WERI-Rb-1 (cell line): ENCODE data around the gene VSX2.

Experiments used
- DNase-seq: peaks from one replicate; pipeline ENCODE4 v3.0.0-alpha.2; 2020
- H3K27ac ChIP-seq: fragments of 250-450 bp; sonication (Bioruptor Pico); 2 replicates; pipeline ENCODE4 v1.5.1; 2020; ENCODE audit warnings: mild to moderate bottlenecking, moderate library complexity
- H3K27me3 ChIP-seq: fragments of 250-450 bp; sonication (Bioruptor Pico); 2 replicates; pipeline ENCODE4 v1.5.1; 2021; ENCODE audit warnings: mild to moderate bottlenecking, low read depth, moderate library complexity; ENCODE audit not compliant: insufficient read depth, severe bottlenecking
- H3K36me3 ChIP-seq: fragments of 250-450 bp; sonication (Bioruptor Pico); 2 replicates; pipeline ENCODE4 v1.5.1; 2020; ENCODE audit warnings: mild to moderate bottlenecking, moderate library complexity
- H3K4me3 ChIP-seq: 2 replicates; pipeline ENCODE4 v1.5.1; 2011; ENCODE audit warnings: low read depth, mild to moderate bottlenecking, control low read depth, low read length
- H3K9me3 ChIP-seq: fragments of 250-450 bp; sonication (Bioruptor Pico); 2 replicates; pipeline ENCODE4 v1.5.1; 2021; ENCODE audit warnings: mild to moderate bottlenecking, moderate library complexity; ENCODE audit not compliant: severe bottlenecking
- CTCF ChIP-seq: IDR thresholded peaks from 2 replicates; pipeline ENCODE4 v1.5.1; 2011; ENCODE audit warnings: low read depth, mild to moderate bottlenecking, control low read depth, inconsistent platforms, low read length

Gene VSX2

GRCh38 chr14:74258764-74259035 lies 19.5 kb downstream of the VSX2 start:
- H3K27me3 ChIP-seq = no peaks in the 10 kb centered on the region
- H3K4me3 ChIP-seq = no peak overlapping the region
- H3K36me3 ChIP-seq = no peaks in the 10 kb centered on the region
- H3K27ac ChIP-seq = no peak overlapping the region
- TF ChIP-seq CTCF = no peak
- no peaks in the 10 kb centered on the region for H3K9me3 ChIP-seq
- DNase-seq = no peak

GRCh38 chr14:74259513-74259912 lies 20.3 kb downstream of the VSX2 start:
- H3K9me3 ChIP-seq = no peaks in the 10 kb centered on the region
- no peak for TF ChIP-seq CTCF

GRCh38 chr14:74260525-74261233 lies 21.4 kb downstream of the VSX2 start:
- Histone ChIP-seq H3K27me3 (no peaks in the 10 kb centered on the region), H3K4me3 (no peak overlapping the region), H3K27ac (peak overlapping the region; percentile 71), H3K36me3 (no peaks in the 10 kb centered on the region), H3K9me3 (no peaks in the 10 kb centered on the region)
- no peak for DNase-seq
- no peak for TF ChIP-seq CTCF

More at GRCh38 chr14:74259513-74259912, 20.3 kb downstream of the VSX2 start:
- H3K27me3 ChIP-seq = no peaks in the 10 kb centered on the region
- no peaks in the 10 kb centered on the region for H3K36me3 ChIP-seq
- DNase-seq = no peak
- H3K4me3 ChIP-seq = no peak overlapping the region
- no peak overlapping the region for H3K27ac ChIP-seq

- Histone ChIP-seq H3K27ac (peak overlapping the region; percentile 71), H3K36me3 (no peaks in the 10 kb centered on the region), H3K4me3 (no peak overlapping the region), H3K9me3 (no peaks in the 10 kb centered on the region), H3K27me3 (no peaks in the 10 kb centered on the region)
- TF ChIP-seq CTCF = no peak
- DNase-seq = peak; percentile 81
These were observed 22.0 kb downstream of the VSX2 start for GRCh38 chr14:74261288-74261687.

GRCh38 chr14:74262076-74262475 lies 22.8 kb downstream of the VSX2 start:
- no peak for TF ChIP-seq CTCF
- Histone ChIP-seq H3K4me3 (no peak overlapping the region), H3K27ac (peak overlapping the region; percentile 71), H3K36me3 (no peaks in the 10 kb centered on the region), H3K9me3 (no peaks in the 10 kb centered on the region), H3K27me3 (no peaks in the 10 kb centered on the region)
- no peak for DNase-seq

- no peaks in the 10 kb centered on the region for H3K27me3 ChIP-seq
- no peak for TF ChIP-seq CTCF
- DNase-seq = no peak
- H3K9me3 ChIP-seq = no peaks in the 10 kb centered on the region
- H3K4me3 ChIP-seq = no peak overlapping the region
- H3K27ac ChIP-seq = no peak overlapping the region; the same call in 1 of the 2 replicates
- no peaks in the 10 kb centered on the region for H3K36me3 ChIP-seq
These were observed 23.9 kb downstream of the VSX2 start for GRCh38 chr14:74263181-74263580.
